GM18868 (cell line): ENCODE results near the gene DMBX1.
A peak's percentile ranks its signal among the peaks of the same experiment; 100 is the strongest.

ENCODE experiments used
- ATAC-seq: cut with Tn5 transposase; IDR thresholded peaks from one replicate; pipeline ENCODE4 v1.9.1; 2021; ENCODE audit warnings: mild to moderate bottlenecking, moderate library complexity; ENCODE audit not compliant: unreplicated experiment

Gene DMBX1

DNA sequence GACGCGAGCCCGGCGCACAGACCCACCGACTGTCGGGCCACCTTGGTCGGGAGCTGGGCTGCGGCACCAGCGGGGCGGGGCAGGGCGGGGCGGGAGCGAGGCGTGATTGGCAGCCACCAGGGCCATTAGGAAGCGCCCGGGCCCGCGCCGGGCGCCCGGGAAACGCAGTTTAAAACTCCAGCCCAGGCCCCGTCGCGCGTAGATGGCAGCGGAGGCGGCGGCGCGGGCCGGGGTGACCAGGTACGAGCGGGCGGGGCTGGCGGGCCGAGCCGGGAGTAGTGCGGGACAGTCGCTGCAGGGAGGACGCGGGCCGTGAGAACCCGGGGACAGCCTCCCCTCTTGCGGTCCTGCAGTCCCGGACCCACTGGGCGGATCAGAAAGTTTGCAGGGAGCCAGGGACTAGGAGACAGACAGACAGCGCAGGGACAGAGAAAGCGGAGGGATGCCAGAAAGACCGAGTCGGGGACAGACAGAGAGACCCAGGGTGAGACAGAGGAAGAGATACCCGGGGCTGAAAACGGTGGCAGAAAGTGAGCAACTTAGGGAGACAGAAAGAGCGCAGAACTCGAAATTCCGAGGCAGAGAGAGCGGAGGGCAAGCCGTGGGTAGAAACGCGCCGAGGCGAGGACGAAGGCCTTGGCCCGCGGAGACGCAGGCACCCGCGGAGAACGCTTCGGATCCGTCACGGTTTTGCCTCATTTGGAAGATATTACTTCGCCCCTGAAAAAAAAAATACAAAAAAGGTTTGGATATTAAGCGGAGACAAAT, at the start of gene DMBX1:
TSS of gene DMBX1 (plus strand) at position 199 of the 768 bp plus-strand sequence. CDS start 17,175 bp downstream, outside the sequence.
- no peak for ATAC-seq

DNA sequence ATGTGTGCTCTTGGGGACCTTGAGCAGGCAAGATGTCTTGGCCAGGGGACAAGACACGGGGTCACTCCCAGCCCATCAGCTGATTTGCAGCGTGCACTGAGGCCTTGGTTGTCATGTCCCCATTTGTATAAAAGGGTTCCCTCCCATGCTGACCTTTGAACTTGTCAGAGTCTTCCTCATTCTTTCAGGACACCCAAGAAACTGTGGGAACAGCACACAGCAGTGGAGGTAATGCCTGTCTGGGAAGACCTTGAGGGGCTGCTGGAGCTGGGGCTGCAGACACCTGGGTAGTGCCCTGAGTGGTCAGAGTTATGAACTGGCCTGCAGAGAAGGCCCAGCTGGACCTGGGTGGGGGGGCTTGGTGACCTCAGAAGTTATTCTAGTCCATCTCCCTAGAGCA, 49.2 kb upstream of the DMBX1 start:
- no peak for ATAC-seq

DNA sequence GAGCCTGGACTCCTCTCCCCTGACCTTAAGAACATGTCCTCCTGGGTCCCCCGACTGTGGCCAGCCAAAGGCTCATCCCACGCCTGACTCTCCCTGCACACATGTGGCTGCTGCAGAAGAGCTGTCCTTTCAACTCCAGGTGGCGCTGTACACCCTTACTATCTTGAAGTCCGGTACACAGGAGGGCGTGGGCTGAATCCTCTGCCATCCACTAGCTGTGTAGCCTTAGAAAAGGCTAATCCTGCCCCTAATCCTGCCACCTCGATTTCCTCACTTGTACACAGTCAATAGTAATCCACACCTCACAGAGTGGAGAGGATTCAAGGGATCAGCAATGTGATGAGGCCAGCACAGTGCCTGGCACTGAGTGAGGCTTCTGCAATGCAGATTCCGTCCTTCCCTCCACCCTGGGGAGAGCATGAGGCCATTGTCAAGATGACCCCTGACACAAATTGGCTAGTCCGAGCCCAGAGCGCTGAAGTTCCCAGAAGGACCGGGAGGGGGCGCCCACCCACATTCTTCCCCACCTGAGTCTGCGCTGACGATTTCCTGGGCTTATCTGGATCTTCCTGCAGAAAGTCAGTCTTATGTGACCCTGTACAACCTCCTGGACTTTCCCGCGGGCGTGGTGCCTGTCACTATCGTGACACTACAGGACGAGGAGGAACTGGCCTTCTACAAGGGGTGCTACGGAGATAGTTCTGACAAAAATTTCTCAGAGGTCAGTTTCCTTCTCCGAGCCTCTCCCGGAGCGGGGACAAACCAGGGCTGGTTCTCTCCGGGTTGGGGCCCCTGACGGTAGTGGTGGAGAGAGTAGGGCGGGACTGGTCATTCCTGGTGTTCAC, 47.1 kb upstream of the DMBX1 start:
- ATAC-seq: peak; percentile 76

DNA sequence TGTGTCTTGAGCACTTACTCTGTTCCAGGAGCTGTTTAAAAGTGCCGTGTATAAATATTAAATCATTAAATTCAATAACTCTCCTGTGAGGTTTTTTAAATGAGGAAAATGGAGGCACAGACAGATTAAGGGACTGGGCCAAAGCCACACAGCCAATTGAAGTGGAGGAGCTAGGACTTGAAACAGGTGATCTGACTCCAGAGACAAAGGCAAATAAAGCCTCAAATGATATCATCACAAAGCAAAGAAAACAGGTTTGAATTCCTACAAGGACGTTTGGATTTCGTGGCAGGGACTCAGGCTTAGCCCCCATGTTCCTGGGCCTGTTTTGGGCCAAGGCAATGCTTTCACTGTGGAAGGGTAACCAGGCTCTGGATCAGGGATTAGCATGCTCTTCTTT, 45.2 kb upstream of the DMBX1 start:
- ATAC-seq: no peak

DNA sequence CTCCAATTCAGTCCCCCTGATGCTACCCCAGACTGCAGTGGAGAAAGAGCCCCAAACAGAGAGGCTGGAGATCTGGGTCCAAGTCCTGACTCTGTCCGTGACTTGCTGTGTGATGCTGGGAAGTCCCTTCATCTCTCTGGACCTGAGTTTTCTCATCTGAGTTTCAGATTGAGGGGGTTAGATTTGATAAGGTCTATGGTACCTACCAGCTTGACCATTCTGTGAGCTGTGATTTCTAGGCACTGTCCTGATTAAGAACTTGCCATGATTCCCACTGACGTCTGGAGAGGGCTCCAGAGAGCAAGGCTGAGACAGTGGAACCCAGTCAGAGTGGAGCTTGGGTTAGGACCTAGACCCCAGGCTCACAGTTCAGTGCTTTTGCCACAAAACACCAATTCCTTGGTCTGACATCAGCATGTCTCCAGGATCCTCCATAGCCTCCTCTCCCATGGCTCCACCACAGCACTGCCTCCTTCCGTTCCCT, 43.8 kb upstream of the DMBX1 start:
- ATAC-seq: no peak

DNA sequence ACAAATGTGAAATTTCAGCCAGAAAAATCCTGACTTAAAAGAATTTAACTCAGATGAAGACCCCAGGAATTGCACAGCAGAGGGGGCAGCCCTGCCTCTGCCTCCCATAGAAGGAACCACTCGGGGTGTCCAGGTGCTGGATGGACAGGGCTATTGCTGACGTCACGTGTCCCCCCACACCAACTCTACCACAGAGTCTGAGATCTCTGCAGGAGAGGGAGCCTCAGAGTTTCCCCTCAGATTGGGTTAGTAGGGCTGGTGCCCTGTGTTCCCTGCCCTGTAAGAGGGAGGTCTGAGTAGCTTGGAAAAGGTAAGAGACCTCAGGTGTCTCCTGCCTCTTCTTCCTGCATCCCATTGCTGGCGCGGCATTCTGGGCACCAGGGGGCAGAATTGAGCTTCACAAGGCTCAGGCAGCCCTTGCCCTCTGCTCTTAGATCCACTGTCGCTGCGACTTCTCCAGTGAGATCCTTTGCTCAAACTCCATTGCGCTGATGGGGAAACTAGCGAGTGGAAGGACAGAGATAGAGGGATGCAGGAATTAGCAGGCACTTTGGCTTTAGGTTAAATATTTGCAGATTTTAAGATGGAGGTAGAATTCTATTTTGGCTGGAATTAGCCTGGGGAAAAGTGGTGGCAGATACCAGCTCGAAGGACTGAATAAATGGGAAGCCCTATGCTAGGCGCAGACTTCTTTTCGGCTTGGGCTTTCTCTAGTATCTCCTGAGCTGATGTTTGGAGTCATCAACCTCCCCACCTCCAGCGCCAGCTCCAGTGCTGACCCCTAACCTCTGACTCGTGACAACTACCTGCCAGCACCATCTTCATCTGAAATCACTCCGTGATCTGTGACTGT, 42.8 kb upstream of the DMBX1 start:
- no peak for ATAC-seq

DNA sequence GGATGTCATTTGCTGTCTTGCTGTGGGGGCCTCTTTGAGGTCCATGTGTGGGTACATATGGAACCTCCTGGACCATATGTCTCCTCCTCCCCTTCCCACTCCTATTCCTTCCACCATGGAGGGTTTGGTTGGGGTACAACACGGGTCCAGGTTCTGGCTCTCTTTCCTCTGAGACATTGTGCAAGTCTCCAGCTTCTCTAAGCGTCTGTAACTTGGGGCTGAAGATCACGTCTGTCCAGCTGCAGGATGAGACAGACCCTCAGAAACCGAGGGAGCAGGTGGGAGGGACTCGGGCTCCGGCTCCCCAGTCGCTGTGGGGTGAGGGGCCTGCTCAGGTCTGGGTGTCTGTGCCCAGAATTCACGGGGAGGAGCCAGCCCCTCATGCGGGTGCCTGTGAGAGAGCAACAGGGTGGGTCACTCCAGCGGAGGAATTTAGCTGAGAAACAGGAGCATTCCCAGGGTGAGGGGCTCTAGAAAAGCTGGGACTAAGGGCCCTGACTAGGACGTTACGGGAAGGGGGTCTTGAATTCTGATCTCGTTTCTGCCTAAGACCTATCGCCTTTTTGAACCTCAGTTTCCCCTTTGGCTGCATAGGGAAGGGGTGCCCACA, 42.0 kb upstream of the DMBX1 start:
- ATAC-seq: no peak

DNA sequence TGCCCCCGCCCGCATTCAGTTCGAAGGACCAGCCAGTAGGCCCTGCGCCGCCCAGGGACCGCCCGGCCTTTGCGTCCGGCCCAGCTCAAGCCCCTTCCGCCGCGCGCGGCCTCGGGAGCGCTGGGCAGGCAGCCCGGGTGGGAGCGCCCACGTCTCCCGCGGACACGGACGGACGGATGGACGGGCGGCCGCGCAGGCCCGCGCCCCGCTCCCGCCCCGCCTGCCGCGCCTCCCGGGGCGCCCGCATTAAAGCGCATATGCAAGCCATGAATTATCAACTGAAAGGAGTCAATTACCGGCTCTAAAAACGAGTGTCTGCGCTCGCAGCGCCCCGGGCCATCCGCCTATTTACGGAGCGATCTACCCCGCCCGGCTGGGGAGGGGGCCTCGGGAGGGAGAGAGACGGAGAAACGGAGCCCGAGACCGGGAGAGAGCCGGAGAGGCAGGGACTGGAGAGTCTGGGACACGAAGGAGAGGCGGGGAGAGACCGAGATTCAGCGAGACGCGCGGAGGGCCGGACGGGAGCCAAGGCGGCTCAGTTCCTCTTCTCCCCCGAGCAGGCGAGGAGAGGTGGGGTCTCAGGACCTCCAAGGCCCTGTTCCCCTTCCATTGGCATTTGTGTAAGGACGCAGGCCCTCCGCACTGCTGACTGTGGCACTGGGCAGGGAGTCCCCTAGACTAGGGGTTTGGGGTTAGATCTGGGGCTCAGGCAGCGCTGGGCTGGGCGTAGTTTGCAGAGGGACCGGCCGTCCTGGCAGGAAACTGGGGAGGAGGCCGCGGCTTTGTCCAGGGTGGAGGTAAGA, 41.3 kb upstream of the DMBX1 start:
- ATAC-seq: no peak

DNA sequence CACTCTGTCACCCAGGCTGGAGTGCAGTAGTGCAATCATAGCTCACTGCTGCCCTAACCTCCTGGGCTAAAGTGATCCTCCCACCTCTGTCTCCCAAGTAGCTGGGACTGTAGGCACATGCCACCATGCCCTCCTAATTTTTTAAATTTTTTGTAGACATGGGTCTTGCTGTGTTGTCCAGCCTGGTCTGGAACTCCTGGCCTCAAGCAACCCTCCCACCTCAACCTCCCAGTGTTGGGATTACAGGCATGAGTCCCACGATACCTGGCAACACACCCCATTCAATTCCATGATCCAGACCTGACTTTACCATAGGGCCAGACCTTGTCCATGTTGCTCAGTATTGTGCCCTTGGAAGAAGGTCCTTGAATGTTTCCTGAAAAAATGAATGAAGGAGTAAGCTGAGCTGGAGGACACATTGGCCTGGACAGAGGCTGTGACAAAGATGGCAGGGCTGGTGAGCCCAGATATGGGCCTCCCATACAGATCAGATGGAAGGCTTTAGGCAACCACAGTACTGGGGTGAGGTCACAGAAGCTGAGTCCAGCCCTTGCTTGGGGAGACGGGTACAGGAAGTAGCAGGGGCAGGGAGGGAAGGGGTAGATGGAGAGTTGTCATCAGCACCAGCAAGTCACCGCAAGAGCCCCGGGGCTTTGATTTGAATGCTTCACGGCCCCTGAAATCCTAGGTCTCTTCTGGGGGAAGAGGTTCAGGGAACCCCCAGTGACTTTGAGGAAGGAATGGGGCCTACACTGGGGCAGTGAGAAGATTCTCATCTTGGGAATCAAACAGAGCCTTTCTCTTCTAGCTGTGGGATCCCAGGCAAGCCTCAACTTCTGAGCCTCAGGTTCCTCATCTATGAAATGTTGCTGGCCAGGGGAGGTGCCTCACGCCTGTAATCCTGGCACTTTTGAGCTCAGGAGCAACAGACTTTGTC, 40.1 kb upstream of the DMBX1 start:
- ATAC-seq: no peak

DNA sequence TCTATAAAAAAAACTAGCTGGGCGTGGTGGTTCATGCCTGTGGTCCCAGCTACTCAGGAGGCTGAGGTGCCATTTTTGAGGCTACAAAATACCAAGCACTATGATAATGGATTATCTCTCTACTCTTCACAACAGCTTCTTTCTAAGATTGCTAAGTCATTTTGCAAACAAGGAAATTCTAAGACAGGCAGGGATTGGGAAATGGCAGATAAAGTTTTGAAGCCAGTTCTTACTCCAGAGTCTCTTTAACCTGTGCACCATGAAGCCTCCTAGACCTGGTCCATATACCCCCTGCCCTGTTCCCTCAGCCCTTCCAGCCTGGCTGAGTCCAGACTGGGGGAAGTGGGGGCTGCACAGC, 39.5 kb upstream of the DMBX1 start:
- ATAC-seq: no peak

DNA sequence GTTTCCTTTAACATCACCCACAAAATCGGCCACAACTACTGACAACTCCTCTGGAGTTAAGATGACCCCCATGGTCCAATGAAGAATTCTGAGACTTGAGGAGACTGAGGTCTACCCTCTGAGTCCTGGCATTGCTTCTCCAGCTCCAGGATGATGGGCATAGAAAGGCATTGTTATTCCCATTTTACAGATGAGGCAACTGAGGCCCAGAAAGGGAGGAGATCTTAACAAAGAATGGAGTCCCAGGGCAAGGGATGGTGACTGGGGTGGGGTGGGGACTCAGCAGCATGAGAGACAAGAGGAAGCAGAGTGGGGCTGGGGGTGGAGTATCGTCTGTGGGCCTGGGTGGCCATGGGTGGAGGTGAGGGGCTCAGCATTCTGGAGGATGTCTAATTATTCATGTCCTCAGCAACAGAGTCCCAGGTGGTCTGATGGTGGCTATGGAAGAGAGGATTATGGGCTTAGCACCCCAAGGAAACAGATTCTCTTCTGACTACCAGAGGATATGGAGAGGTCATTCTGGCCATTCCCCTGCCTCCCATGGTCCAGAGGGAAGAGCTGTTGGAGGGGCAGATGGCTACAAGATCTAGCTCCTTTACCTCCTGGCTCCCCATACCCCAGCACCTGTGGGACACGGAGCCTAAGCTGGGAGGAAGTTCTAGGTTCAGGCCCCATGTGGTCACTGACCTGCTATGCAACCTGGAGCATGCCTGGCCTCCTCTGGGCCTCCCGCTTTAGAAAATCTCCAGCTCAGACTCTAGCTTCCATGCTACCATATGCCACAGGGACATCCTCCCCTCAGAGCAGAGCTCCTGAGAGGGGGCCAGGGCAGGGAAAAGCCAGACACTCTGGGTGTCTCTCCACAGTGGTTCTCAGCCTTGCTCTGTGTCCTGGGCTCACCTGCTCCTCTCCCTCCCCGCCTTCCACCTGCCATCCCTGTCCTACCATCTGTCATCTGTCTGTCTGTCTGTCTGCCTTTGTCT, 37.4 kb upstream of the DMBX1 start:
- ATAC-seq: no peak

DNA sequence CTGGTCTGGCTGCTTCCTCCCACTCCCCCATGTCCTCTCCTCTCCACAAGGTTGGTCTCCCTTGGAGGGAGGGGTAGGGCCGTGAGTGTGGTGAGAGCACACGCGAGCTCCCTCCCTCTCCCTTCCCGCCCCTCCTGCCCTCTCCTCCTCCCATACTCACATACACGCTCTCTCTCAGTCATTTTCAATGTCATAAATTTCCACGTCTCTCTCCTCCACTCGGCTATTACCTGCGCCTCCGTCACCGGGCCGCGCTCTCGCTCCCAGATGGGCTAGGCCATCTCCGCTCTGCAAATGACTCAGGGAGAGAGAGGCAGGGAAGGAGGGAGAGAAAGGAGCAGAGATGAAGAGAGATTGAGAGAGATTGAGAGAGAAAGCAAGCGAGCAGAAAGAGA, 36.7 kb upstream of the DMBX1 start:
- ATAC-seq: no peak

DNA sequence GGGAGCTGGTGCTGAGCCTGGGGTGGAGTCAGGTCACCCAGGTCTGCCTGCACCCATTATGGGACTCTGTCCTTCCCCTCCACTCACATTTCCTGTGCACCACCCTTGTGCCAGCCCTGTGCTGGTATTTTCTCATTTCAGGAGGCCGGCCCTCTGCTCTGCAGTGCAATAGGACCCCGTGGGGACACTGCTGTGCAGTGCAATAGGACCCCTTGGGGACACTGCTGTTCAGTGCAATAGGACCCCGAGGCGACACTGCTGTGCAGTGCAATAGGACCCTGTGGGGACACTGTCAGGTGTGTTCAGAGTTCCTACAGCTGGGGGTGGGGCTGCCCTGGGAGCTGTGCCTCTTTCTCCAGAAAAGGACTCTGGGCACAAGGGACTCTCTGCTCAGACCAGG, 36.2 kb upstream of the DMBX1 start:
- ATAC-seq: no peak

DNA sequence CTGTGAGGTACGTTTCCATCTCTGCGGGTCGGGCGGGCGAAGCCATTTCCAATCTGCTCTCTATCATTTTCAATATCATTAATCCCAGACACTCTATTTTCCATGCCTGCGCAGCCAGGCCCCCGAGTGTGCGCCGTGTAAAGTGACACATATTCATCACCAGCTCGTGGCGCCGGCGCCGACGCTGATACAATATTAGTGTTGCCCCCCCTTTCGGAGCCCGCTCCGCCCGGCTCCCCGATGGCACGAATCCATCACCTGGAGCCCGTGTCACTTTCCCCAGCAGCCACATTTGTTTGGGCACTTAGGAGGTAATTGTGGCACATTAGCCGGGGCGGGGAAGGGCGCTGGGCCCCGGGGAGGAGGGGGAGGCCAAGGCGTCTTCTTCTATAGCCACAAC, 33.7 kb upstream of the DMBX1 start:
- ATAC-seq: no peak

DNA sequence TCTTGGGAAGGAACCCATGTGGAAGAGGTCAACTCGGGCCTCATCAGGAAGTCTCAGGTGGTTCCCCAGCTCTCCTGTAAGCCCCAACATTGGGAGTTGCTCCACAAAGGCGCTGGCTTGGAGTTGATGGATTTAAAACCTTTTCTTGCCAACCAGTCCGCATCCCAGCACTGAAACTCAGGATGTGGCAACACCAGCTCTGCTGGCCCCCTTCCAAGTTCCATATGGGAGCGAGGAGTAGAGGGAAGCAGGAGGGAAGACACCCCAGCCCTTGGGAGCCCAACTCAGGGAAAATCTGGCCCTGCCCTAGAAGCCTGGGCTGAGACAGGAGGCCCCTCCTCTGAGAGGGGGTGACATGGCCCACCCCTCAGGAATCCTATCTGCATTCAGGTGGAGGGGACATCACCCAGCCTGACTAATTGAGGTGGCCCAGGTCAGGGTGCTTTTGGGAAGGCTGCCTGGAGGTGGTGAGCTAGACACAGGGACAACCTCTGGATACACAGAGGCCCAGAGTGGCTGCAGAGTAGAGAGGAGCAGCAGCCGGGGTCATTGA, 33.1 kb upstream of the DMBX1 start:
- ATAC-seq: no peak

DNA sequence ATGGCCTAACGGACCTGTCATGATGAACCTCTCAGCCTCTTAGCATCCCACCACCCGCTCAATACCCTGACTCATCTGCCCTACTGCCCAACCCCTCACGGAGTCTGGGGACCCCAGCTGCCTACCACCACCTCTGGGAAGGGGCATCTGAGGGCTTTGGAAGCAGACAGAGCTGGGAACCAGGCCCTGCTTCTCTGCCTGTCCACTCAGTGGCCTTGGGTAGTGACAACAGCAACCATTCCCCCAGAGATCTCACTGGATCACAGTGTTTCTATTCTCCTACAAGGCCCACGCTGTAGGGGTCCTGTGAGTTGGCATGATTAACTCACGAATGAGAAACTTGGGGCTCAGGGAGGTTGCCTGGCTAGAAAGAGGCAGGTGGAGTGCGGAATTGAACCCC, 32.5 kb upstream of the DMBX1 start:
- no peak for ATAC-seq

DNA sequence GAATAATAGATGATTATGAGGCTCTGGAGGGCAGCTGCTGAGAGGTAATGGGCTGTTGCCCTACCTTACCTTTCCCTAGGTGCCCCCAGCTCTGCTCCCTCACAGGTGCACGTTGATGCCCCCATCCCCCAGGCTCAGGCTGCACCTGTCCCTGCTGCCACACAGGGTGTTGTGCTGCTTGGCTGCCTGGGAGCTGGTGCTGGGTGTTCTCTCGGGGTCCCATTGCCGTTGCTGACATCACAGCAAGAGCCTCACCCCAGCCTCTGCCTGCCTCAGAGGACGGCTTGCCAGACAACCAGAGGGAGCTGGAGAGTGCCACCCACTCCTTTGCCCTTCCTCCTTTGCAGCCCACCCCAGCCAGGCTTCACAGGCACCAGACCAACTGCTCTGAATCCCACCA, 31.4 kb upstream of the DMBX1 start:
- ATAC-seq: no peak
